Activated CD8-positive, alpha-beta T cell treated with anti-CD3 and anti-CD28 coated beads, Interleukin-2, amount 10 ng/mL, durations not matched to agents 7 days and 5 days (primary cell): ENCODE results near the gene VAV2. TPM values are rescaled to one million over a fixed set of nuclear protein-coding genes. Genes with fewer than 3 reads are reported as not detected.

Experiments used
- ATAC-seq: fragments of 150-1000 bp; cut with Tn5 transposase; one replicate; pipeline ENCODE4 v1.10.0; 2021; ENCODE audit warnings: moderate library complexity
- CTCF ChIA-PET: fragments of 350-600 bp; sonication (Branson Sonifier 250); formaldehyde crosslinking; loops from one replicate; lab custom pipeline; 2021; ENCODE audit warnings: antibody characterized with exemption; lab: Charles Lee
- POLR2A ChIA-PET: fragments of 350-600 bp; sonication (Branson Sonifier 250); formaldehyde crosslinking; loops from one replicate; lab custom pipeline; 2021; ENCODE audit warnings: antibody characterized with exemption; lab: Charles Lee
- DNase-seq: peaks from one replicate; pipeline ENCODE4 v3.0.0-alpha.2; 2020
- H3K27ac Mint-ChIP-seq: one replicate; pipeline ENCODE4 v1.8.0; 2021; ENCODE audit warnings: mild to moderate bottlenecking, mixed read lengths
- H3K27me3 Mint-ChIP-seq: one replicate; pipeline ENCODE4 v1.8.0; 2021; ENCODE audit warnings: low read depth, mixed read lengths
- H3K36me3 Mint-ChIP-seq: one replicate; pipeline ENCODE4 v1.8.0; 2021; ENCODE audit warnings: low read depth, mixed read lengths
- H3K4me1 Mint-ChIP-seq: one replicate; pipeline ENCODE4 v1.8.0; 2021; ENCODE audit warnings: low read depth, mixed read lengths
- H3K4me3 Mint-ChIP-seq: one replicate; pipeline ENCODE4 v1.8.0; 2021; ENCODE audit warnings: mild to moderate bottlenecking, mixed read lengths
- H3K9me3 Mint-ChIP-seq: one replicate; pipeline ENCODE4 v1.8.0; 2022; ENCODE audit warnings: mixed read lengths; ENCODE audit not compliant: insufficient read depth
- total RNA-seq, 2 experiments: library from RNA; stranded (reverse); gene quantifications; one replicate each; pipeline ENCODE4 v1.2.3, GENCODE V29; 2021

The VAV2 gene
- total RNA-seq, 2 experiments from 2014 or later: 10.1 to 10.3 TPM

- H3K4me3 Mint-ChIP-seq: no peak overlapping the region
These were observed 251.2 kb downstream of the VAV2 start for GRCh38 chr9:133740911-133741310.

GRCh38 chr9:133739408-133740280 is 252.5 kb downstream of the VAV2 start:
- Mint-ChIP-seq H3K27ac (no peak overlapping the region), H3K4me1 (peaks cover 16% of the 10 kb centered on the region), H3K4me3 (no peak overlapping the region), H3K36me3 (no peaks in the 10 kb centered on the region), H3K9me3 (no peaks in the 10 kb centered on the region), H3K27me3 (no peaks in the 10 kb centered on the region)
- CTCF ChIA-PET: interaction anchor here (1.2 to 1.3 kb wide), 2 partner anchors 12 to 206 kb away, joined by 3 to 5 read pairs; no protein-coding TSS in a partner anchor
- POLR2A ChIA-PET: interaction anchor here (0.6 to 1.4 kb wide), 3 partner anchors 12 to 159 kb away, joined by 3 to 5 read pairs (median 4); no protein-coding TSS in a partner anchor
- ATAC-seq: no peak
- no peak for DNase-seq

More at GRCh38 chr9:133740911-133741310, 251.2 kb downstream of the VAV2 start:
- Mint-ChIP-seq H3K9me3 (no peaks in the 10 kb centered on the region), H3K36me3 (no peaks in the 10 kb centered on the region), H3K27ac (no peak overlapping the region), H3K4me1 (peaks cover 16% of the 10 kb centered on the region), H3K27me3 (no peaks in the 10 kb centered on the region)
- ChIA-PET CTCF (interaction anchor here (1.3 kb wide), 1 partner anchor 58 kb away, joined by 3 read pairs; no protein-coding TSS in a partner anchor), POLR2A (no interaction called here)
- DNase-seq: no peak
- ATAC-seq: no peak

- CTCF ChIA-PET: interaction anchor here (1.2 to 1.3 kb wide), 2 partner anchors 11 to 205 kb away, joined by 4 to 5 read pairs; no protein-coding TSS in a partner anchor
- H3K27me3 Mint-ChIP-seq: no peaks in the 10 kb centered on the region
- POLR2A ChIA-PET: interaction anchor here (0.6 to 1.4 kb wide), 4 partner anchors 12 to 158 kb away, joined by 3 to 5 read pairs (median 4); no protein-coding TSS in a partner anchor
- no peaks in the 10 kb centered on the region for H3K9me3 Mint-ChIP-seq
- DNase-seq: no peak
- no peak overlapping the region for H3K4me3 Mint-ChIP-seq
- H3K27ac Mint-ChIP-seq: no peak overlapping the region
- H3K36me3 Mint-ChIP-seq: no peaks in the 10 kb centered on the region
- peak; percentile 3 for ATAC-seq
- peaks cover 16% of the 10 kb centered on the region for H3K4me1 Mint-ChIP-seq
These were observed 253.4 kb downstream of the VAV2 start for GRCh38 chr9:133738640-133739225.

GRCh38 chr9:133737774-133738639 is 254.1 kb downstream of the VAV2 start, which contains the start of gene SARDH:
TSS of gene SARDH (minus strand) at chr9:133738352. CDS start at chr9:133734173, 4,179 bp downstream.
- H3K27ac Mint-ChIP-seq: no peak within 1 kb of the TSS
- H3K36me3 Mint-ChIP-seq: no peaks in the 10 kb centered on the region
- DNase-seq: peak; percentile 62
- ATAC-seq: peak; percentile 80
- CTCF ChIA-PET: interaction anchor here (1.2 to 1.3 kb wide), 2 partner anchors 11 to 205 kb away, joined by 4 to 5 read pairs; no protein-coding TSS in a partner anchor
- POLR2A ChIA-PET: interaction anchor here (1.1 to 1.4 kb wide), 3 partner anchors 11 to 149 kb away, joined by 3 to 5 read pairs (median 3); no protein-coding TSS in a partner anchor
- no peaks in the 10 kb centered on the region for H3K27me3 Mint-ChIP-seq
- H3K4me3 Mint-ChIP-seq: peak within 1 kb of the TSS; percentile 18
- no peaks in the 10 kb centered on the region for H3K9me3 Mint-ChIP-seq
- H3K4me1 Mint-ChIP-seq: peaks cover 16% of the 10 kb centered on the region

- H3K27me3 Mint-ChIP-seq: no peaks in the 10 kb centered on the region
- no peaks in the 10 kb centered on the region for H3K36me3 Mint-ChIP-seq
- POLR2A ChIA-PET: interaction anchor here (1.1 to 1.2 kb wide), 2 partner anchors 10 to 148 kb away, joined by 3 read pairs; no protein-coding TSS in a partner anchor
- H3K4me3 Mint-ChIP-seq: no peak overlapping the region
- ATAC-seq (no peak), DNase-seq (no peak)
- peaks cover 16% of the 10 kb centered on the region for H3K4me1 Mint-ChIP-seq
- no peaks in the 10 kb centered on the region for H3K9me3 Mint-ChIP-seq
- CTCF ChIA-PET: no interaction called here
- no peak overlapping the region for H3K27ac Mint-ChIP-seq
These were observed 254.9 kb downstream of the VAV2 start for GRCh38 chr9:133737071-133737773.

GRCh38 chr9:133735931-133736330 is 256.2 kb downstream of the VAV2 start:
- CTCF ChIA-PET: no interaction called here
- Mint-ChIP-seq H3K27me3 (no peaks in the 10 kb centered on the region), H3K36me3 (no peaks in the 10 kb centered on the region), H3K4me3 (no peak overlapping the region), H3K27ac (no peak overlapping the region), H3K9me3 (no peaks in the 10 kb centered on the region), H3K4me1 (peaks cover 16% of the 10 kb centered on the region)
- POLR2A ChIA-PET: no interaction called here
- no peak for DNase-seq
- ATAC-seq: no peak

- H3K27me3 Mint-ChIP-seq: no peaks in the 10 kb centered on the region
- ATAC-seq: no peak
- no peaks in the 10 kb centered on the region for H3K36me3 Mint-ChIP-seq
- no peaks in the 10 kb centered on the region for H3K9me3 Mint-ChIP-seq
- no peak overlapping the region for H3K4me3 Mint-ChIP-seq
- no peak overlapping the region for H3K27ac Mint-ChIP-seq
- ChIA-PET CTCF (no interaction called here), POLR2A (no interaction called here)
- DNase-seq: no peak
- peaks cover 16% of the 10 kb centered on the region for H3K4me1 Mint-ChIP-seq
These were observed 256.7 kb downstream of the VAV2 start for GRCh38 chr9:133735415-133735775.

GRCh38 chr9:133734590-133735414 is 257.3 kb downstream of the VAV2 start:
- H3K27me3 Mint-ChIP-seq: no peaks in the 10 kb centered on the region
- ChIA-PET POLR2A (interaction anchor here (0.7 kb wide), 1 partner anchor 1184 kb away, joined by 4 read pairs; no protein-coding TSS in a partner anchor), CTCF (interaction anchor here (3.6 kb wide), 1 partner anchor 8 kb away, joined by 18 read pairs; no protein-coding TSS in a partner anchor)
- H3K4me1 Mint-ChIP-seq: peaks cover 16% of the 10 kb centered on the region
- H3K27ac Mint-ChIP-seq: no peak overlapping the region
- DNase-seq: no peak
- ATAC-seq: no peak
- H3K4me3 Mint-ChIP-seq: no peak overlapping the region
- H3K36me3 Mint-ChIP-seq: no peaks in the 10 kb centered on the region
- H3K9me3 Mint-ChIP-seq: no peaks in the 10 kb centered on the region

- peaks cover 13% of the 10 kb centered on the region for H3K4me1 Mint-ChIP-seq
- no peak overlapping the region for H3K4me3 Mint-ChIP-seq
- POLR2A ChIA-PET: no interaction called here
- H3K36me3 Mint-ChIP-seq: no peaks in the 10 kb centered on the region
- ATAC-seq: no peak
- DNase-seq: no peak
- H3K9me3 Mint-ChIP-seq: no peaks in the 10 kb centered on the region
- H3K27ac Mint-ChIP-seq: no peak overlapping the region
- no peaks in the 10 kb centered on the region for H3K27me3 Mint-ChIP-seq
- CTCF ChIA-PET: interaction anchor here (3.6 kb wide), 1 partner anchor 9 kb away, joined by 18 read pairs; no protein-coding TSS in a partner anchor
These were observed 258.2 kb downstream of the VAV2 start for GRCh38 chr9:133733796-133734533.
